Measurements from ENCODE around the gene DNTTIP2.
"Not testable (repeated sequence)": the region's sequence is repeated elsewhere in the genome, so short reads cannot be mapped to it uniquely, and the experiment has no call there.

DNTTIP2 gene

GRCh38 chr1:93840956-93841482 lies 38.0 kb downstream of the DNTTIP2 start:
- no peak for DNase-seq

- no peak for DNase-seq
Measured at GRCh38 chr1:93839753-93840152, 39.3 kb downstream of the DNTTIP2 start.

GRCh38 chr1:93839307-93839706 lies 39.7 kb downstream of the DNTTIP2 start:
- DNase-seq: no peak

- no peak for DNase-seq
Measured at GRCh38 chr1:93837961-93838360, 41.0 kb downstream of the DNTTIP2 start.

GRCh38 chr1:93833293-93833692 lies 45.7 kb downstream of the DNTTIP2 start:
- DNase-seq: not testable (repeated sequence)

- DNase-seq: no peak
Measured at GRCh38 chr1:93829061-93829460, 49.9 kb downstream of the DNTTIP2 start.

GRCh38 chr1:93828367-93828755 lies 50.6 kb downstream of the DNTTIP2 start:
- no peak for DNase-seq

GRCh38 chr1:93827633-93828366 lies 51.2 kb downstream of the DNTTIP2 start:
- no peak for DNase-seq

- no peak for DNase-seq
Measured at GRCh38 chr1:93827128-93827527, 51.9 kb downstream of the DNTTIP2 start.

- DNase-seq: no peak
Measured at GRCh38 chr1:93824834-93825233, 54.2 kb downstream of the DNTTIP2 start.

- DNase-seq: no peak
Measured at GRCh38 chr1:93822730-93823425, 56.1 kb downstream of the DNTTIP2 start.

- DNase-seq: no peak
Measured at GRCh38 chr1:93821423-93822144, 57.4 kb downstream of the DNTTIP2 start.

- no peak for DNase-seq
Measured at GRCh38 chr1:93820554-93821422, 58.2 kb downstream of the DNTTIP2 start.

- no peak for DNase-seq
Measured at GRCh38 chr1:93818570-93818959, 60.4 kb downstream of the DNTTIP2 start.

- no peak for DNase-seq
Measured at GRCh38 chr1:93817819-93818569, 61.0 kb downstream of the DNTTIP2 start.

GRCh38 chr1:93816970-93817678 lies 61.9 kb downstream of the DNTTIP2 start:
- no peak for DNase-seq
